Thyroid gland (tissue), 4 donors: Measurements from ENCODE around the gene LRRFIP2.

ENCODE experiments used
- POLR2A ChIP-seq, 2 donors: fragments of 450-650 bp; IDR thresholded peaks; one replicate each; pipeline ENCODE4 v1.6.1; 2017; ENCODE audit warnings: antibody characterized with exemption in 2 of 2, mild to moderate bottlenecking in 2 of 2, moderate library complexity in 1 of 2
- TF ChIP-seq, protein P1 (sequence below), 6 experiments: fragments of 200-600 bp in 3 of 6; fragments of 450-650 bp in 3 of 6; sonication (generic) in 3 of 6; IDR thresholded peaks; one replicate each; pipeline ENCODE4 v1.5.1; 2016 to 2019; ENCODE audit warnings: antibody characterized with exemption in 6 of 6, mild to moderate bottlenecking in 2 of 6, inconsistent platforms in 1 of 6, moderate library complexity in 1 of 6

DNA sequence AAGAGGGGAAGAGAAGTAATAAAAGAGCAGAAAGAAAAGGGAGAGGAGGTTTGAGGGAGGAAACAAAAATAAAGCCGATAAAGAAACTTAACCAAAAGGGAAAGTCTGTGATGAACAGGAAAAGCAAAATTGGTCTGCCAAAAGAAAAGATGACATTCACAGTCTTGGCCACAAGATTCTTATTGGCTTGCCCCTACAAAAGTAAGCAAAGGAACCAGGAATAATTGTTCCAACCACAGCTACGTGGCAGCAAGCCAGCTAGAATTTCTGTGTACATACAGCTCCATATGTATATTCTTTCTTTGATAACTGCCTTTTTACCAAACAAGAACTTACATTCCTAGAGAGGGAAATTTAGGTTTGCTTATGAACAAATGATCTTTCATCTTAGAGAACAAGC is 101.5 kb downstream of the LRRFIP2 start:
- TF ChIP-seq, protein P1, sequence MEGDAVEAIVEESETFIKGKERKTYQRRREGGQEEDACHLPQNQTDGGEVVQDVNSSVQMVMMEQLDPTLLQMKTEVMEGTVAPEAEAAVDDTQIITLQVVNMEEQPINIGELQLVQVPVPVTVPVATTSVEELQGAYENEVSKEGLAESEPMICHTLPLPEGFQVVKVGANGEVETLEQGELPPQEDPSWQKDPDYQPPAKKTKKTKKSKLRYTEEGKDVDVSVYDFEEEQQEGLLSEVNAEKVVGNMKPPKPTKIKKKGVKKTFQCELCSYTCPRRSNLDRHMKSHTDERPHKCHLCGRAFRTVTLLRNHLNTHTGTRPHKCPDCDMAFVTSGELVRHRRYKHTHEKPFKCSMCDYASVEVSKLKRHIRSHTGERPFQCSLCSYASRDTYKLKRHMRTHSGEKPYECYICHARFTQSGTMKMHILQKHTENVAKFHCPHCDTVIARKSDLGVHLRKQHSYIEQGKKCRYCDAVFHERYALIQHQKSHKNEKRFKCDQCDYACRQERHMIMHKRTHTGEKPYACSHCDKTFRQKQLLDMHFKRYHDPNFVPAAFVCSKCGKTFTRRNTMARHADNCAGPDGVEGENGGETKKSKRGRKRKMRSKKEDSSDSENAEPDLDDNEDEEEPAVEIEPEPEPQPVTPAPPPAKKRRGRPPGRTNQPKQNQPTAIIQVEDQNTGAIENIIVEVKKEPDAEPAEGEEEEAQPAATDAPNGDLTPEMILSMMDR (IDR thresholded peaks at IDR 0.05) = no peak
- TF ChIP-seq POLR2A (IDR thresholded peaks at IDR 0.05) = no peak
